Loucy (cell line): ENCODE results near the gene STC2.

Source experiments
- H2AFZ ChIP-seq: fragments of 200-600 bp; sonication (generic); 2 replicates; pipeline ENCODE4 v1.6.0; 2016; ENCODE audit warnings: antibody characterized with exemption, mild to moderate bottlenecking, low read length, moderate library complexity
- H3F3A ChIP-seq: fragments of 200-600 bp; 2 replicates; pipeline ENCODE4 v1.6.0; 2016; ENCODE audit warnings: antibody characterized with exemption, low read depth, mild to moderate bottlenecking
- H3K27me3 ChIP-seq: fragments of 200-600 bp; sonication (generic); 2 replicates; pipeline ENCODE4 v1.6.1; 2014; ENCODE audit warnings: low read length, mild to moderate bottlenecking; ENCODE audit not compliant: insufficient read depth, poor library complexity, severe bottlenecking
- H3K36me3 ChIP-seq: fragments of 200-600 bp; sonication (generic); 2 replicates; pipeline ENCODE4 v1.6.1; 2016; ENCODE audit warnings: low read length; ENCODE audit not compliant: insufficient read depth
- H3K4me1 ChIP-seq: fragments of 200-600 bp; sonication (generic); 2 replicates; pipeline ENCODE4 v1.5.1; 2014; ENCODE audit warnings: low read length, mild to moderate bottlenecking; ENCODE audit not compliant: insufficient read depth, poor library complexity, severe bottlenecking
- H3K4me2 ChIP-seq: fragments of 200-600 bp; sonication (generic); 2 replicates; pipeline ENCODE4 v1.6.0; 2014; ENCODE audit warnings: antibody characterized with exemption, low read length, low read depth, mild to moderate bottlenecking; ENCODE audit not compliant: poor library complexity, severe bottlenecking
- H3K4me3 ChIP-seq: fragments of 200-600 bp; sonication (generic); 2 replicates; pipeline ENCODE4 v1.5.1; 2014; ENCODE audit warnings: low read length, mild to moderate bottlenecking, mixed read lengths; ENCODE audit not compliant: poor library complexity, severe bottlenecking
- H3K79me2 ChIP-seq: fragments of 200-600 bp; sonication (generic); 2 replicates; pipeline ENCODE4 v1.6.1; 2014; ENCODE audit warnings: low read length; ENCODE audit not compliant: insufficient read depth
- H3K9ac ChIP-seq: fragments of 200-600 bp; sonication (generic); 2 replicates; pipeline ENCODE4 v1.6.0; 2014; ENCODE audit warnings: mild to moderate bottlenecking, low read depth, low read length, moderate library complexity; ENCODE audit not compliant: poor library complexity, severe bottlenecking
- H3K9me2 ChIP-seq: fragments of 200-600 bp; sonication (generic); replicated peaks from 2 replicates; pipeline ENCODE4 v1.6.1; 2016; ENCODE audit warnings: low read depth, low read length, mixed read lengths
- H3K9me3 ChIP-seq: fragments of 200-600 bp; sonication (generic); 2 replicates; pipeline ENCODE4 v1.6.1; 2014; ENCODE audit warnings: mild to moderate bottlenecking, antibody characterized with exemption, low read length, low read depth; ENCODE audit not compliant: insufficient read depth
- H4K20me1 ChIP-seq: fragments of 200-600 bp; sonication (generic); 2 replicates; pipeline ENCODE4 v1.6.0; 2014; ENCODE audit warnings: antibody characterized with exemption, low read length, mild to moderate bottlenecking; ENCODE audit not compliant: insufficient read depth, poor library complexity, severe bottlenecking
- EZH2phosphoT487 ChIP-seq: fragments of 200-600 bp; IDR thresholded peaks from 2 replicates; pipeline ENCODE4 v1.6.1; 2018; ENCODE audit warnings: antibody characterized with exemption, mild to moderate bottlenecking, moderate library complexity, borderline replicate concordance
- TF ChIP-seq, protein P1 (sequence below): fragments of 200-600 bp; sonication (generic); conservative IDR thresholded peaks from 2 replicates; pipeline ENCODE4 v1.5.1; 2014; ENCODE audit warnings: mild to moderate bottlenecking, antibody characterized with exemption, low read length

Gene STC2

DNA sequence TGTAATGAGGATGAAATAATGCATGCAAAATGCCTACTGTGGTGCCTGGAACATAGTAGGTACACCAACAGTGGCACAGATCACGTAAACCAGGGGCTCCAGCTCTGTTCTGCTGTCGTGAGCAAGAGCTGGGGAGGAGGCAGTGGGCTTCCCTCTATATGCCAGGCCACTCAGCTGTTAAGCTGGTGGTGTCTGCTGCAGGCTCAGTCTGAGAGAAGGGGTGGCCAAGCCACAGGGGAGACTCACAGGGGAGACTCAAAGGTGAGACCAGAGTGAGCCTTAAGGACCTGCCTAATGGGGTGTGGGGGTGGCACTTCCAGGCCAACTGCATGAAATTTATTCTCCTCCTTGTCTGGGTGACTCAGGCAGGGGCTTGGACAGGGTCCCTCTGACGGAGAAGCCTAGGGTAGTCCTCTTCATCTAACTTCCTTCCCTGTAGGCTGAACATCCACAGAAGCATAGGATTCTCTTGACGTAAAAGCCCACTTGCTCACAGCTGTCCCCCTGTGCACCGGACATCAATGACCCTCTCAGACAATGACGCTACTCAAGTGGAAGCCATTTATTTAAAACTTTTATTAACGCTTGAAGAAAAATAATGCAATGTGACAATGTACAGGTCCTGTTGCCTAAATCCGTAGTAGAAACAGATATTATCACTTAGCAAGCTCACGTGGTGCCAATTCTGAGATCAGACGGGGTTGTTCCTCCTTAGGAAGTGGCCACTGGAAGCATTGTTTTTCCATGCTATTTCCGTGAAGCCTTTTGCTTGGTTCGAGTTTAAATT, 13.9 kb downstream of the STC2 start:
- no peaks in the 10 kb centered on the region for H3F3A ChIP-seq
- H3K27me3 ChIP-seq = no peaks in the 10 kb centered on the region

DNA sequence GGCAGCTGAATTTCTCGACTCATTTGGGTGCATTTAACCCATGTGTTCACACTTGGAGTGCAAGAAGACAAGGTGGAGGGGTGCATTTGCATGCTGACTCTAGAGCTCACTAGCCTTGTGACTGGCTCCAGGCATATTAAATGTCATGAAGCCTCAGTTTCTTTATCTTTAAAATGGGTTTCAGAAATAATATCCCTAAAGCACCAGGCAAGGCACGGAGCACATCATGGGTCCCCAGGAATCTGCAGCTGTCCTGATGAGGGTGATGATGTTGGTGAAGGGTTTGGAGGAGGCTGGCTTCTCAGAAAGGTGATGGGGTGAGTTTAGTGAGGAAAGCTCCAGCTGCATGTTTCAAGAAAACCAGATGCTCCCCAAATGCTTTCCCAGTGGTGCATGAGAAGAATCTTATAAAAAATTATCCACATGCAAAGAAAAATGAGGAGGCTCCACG, 14.8 kb downstream of the STC2 start:
- Histone ChIP-seq H3K9ac (no peak overlapping the region), H4K20me1 (no peaks in the 10 kb centered on the region), H2AFZ (no peak overlapping the region), H3K4me3 (no peak overlapping the region), H3K79me2 (no peaks in the 10 kb centered on the region), H3K36me3 (no peaks in the 10 kb centered on the region), H3K4me2 (no peak overlapping the region), H3K27me3 (no peaks in the 10 kb centered on the region), H3F3A (no peaks in the 10 kb centered on the region), H3K4me1 (no peaks in the 10 kb centered on the region), H3K9me3 (no peaks in the 10 kb centered on the region), H3K9me2 (no peaks in the 10 kb centered on the region)
- TF ChIP-seq, protein P1, sequence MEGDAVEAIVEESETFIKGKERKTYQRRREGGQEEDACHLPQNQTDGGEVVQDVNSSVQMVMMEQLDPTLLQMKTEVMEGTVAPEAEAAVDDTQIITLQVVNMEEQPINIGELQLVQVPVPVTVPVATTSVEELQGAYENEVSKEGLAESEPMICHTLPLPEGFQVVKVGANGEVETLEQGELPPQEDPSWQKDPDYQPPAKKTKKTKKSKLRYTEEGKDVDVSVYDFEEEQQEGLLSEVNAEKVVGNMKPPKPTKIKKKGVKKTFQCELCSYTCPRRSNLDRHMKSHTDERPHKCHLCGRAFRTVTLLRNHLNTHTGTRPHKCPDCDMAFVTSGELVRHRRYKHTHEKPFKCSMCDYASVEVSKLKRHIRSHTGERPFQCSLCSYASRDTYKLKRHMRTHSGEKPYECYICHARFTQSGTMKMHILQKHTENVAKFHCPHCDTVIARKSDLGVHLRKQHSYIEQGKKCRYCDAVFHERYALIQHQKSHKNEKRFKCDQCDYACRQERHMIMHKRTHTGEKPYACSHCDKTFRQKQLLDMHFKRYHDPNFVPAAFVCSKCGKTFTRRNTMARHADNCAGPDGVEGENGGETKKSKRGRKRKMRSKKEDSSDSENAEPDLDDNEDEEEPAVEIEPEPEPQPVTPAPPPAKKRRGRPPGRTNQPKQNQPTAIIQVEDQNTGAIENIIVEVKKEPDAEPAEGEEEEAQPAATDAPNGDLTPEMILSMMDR = no peak
- TF ChIP-seq EZH2phosphoT487 = no peak

More for the DNA sequence above, 13.9 kb downstream of the STC2 start:
- no peaks in the 10 kb centered on the region for H3K4me1 ChIP-seq
- no peak overlapping the region for H2AFZ ChIP-seq
- H3K9ac ChIP-seq = no peak overlapping the region
- no peaks in the 10 kb centered on the region for H3K9me2 ChIP-seq
- H3K4me3 ChIP-seq = no peak overlapping the region
- H3K4me2 ChIP-seq = no peak overlapping the region
- H3K36me3 ChIP-seq = no peaks in the 10 kb centered on the region
- no peaks in the 10 kb centered on the region for H3K9me3 ChIP-seq
- H3K79me2 ChIP-seq = no peaks in the 10 kb centered on the region
- no peaks in the 10 kb centered on the region for H4K20me1 ChIP-seq
- TF ChIP-seq, protein P1 = no peak
- no peak for TF ChIP-seq EZH2phosphoT487

DNA sequence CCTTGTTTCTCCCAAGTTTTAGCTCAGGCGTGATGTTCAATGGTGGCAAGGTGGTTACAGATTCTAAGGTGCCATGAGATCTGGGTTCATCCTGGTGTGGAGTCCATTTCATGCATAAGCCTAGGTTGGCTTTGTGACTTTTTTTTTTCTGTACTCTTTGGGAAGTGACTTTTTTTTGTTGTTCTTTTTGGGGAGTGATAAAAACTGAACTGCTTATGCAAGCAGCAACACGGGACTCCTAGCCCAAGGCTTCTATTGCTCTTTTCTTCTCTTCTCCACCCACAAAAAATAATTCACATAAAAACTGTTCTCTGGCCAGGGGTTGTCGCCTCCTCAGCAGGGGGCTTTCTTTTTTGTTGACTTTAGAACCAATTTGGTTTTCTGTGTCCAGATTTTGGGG, 15.4 kb downstream of the STC2 start:
- no peaks in the 10 kb centered on the region for H3K9me3 ChIP-seq

More for the DNA sequence above, 15.4 kb downstream of the STC2 start:
- H3F3A ChIP-seq = no peaks in the 10 kb centered on the region
- no peak overlapping the region for H3K4me3 ChIP-seq
- H3K4me1 ChIP-seq = no peaks in the 10 kb centered on the region
- no peak overlapping the region for H2AFZ ChIP-seq
- no peak overlapping the region for H3K4me2 ChIP-seq
- TF ChIP-seq EZH2phosphoT487 = no peak
- TF ChIP-seq, protein P1 = no peak
- H3K79me2 ChIP-seq = no peaks in the 10 kb centered on the region
- no peaks in the 10 kb centered on the region for H3K27me3 ChIP-seq
- H3K9me2 ChIP-seq = no peaks in the 10 kb centered on the region
- no peaks in the 10 kb centered on the region for H4K20me1 ChIP-seq
- no peak overlapping the region for H3K9ac ChIP-seq
- H3K36me3 ChIP-seq = no peaks in the 10 kb centered on the region
